ENCODE data around the gene VSTM2B.

GRCh38 chr19:29539670-29540069, 13.9 kb downstream of the VSTM2B start:
- TF ChIP-seq CTCF (IDR thresholded peaks at IDR 0.05) (no peak), EP300 (IDR thresholded peaks at IDR 0.05; ENCODE audit: borderline replicate concordance in 1 of 2, low read depth in 1 of 2, low read length in 1 of 2) (no peak), TEAD4 (IDR thresholded peaks at IDR 0.05; ENCODE audit: borderline replicate concordance, insufficient read depth) (no peak), RFX5 (IDR thresholded peaks at IDR 0.05; ENCODE audit: low read length) (no peak), RCOR1 (IDR thresholded peaks at IDR 0.05; ENCODE audit: low read length) (no peak)
